Osteoblast (primary cell): ENCODE data around the gene EFNA2. TPM values are rescaled to one million over a fixed set of nuclear protein-coding genes. Genes with fewer than 3 reads are reported as not detected.

ENCODE experiments used
- DNase-seq: peaks from one replicate; pipeline ENCODE4 v3.0.0; 2011; ENCODE audit warnings: low spot score, mixed read lengths; ENCODE audit not compliant: insufficient read length; ENCODE audit errors: missing footprints
- H2AFZ ChIP-seq: 2 replicates; pipeline ENCODE4 v1.6.0; 2011; ENCODE audit warnings: mild to moderate bottlenecking, low read length
- H3K27ac ChIP-seq: 2 replicates; pipeline ENCODE4 v1.5.1; 2011; ENCODE audit warnings: mild to moderate bottlenecking, low read depth, low read length, moderate library complexity
- H3K27me3 ChIP-seq: 2 replicates; pipeline ENCODE4 v1.6.0; 2012; ENCODE audit warnings: mild to moderate bottlenecking, control low read depth, inconsistent platforms, low read length, moderate library complexity; ENCODE audit not compliant: insufficient read depth
- H3K36me3 ChIP-seq: 2 replicates; pipeline ENCODE4 v1.5.1; 2011; ENCODE audit warnings: mild to moderate bottlenecking, low read length, control low read depth, moderate library complexity; ENCODE audit not compliant: insufficient read depth
- H3K4me1 ChIP-seq: 2 replicates; pipeline ENCODE4 v1.5.1; 2011; ENCODE audit warnings: mild to moderate bottlenecking, low read length, control low read depth, moderate library complexity; ENCODE audit not compliant: insufficient read depth
- H3K4me2 ChIP-seq: 2 replicates; pipeline ENCODE4 v1.6.0; 2011; ENCODE audit warnings: mild to moderate bottlenecking, low read length; ENCODE audit not compliant: insufficient read depth
- H3K4me3 ChIP-seq: fragments of 200-600 bp; sonication (generic); 3 replicates; pipeline ENCODE4 v1.5.1; 2012; ENCODE audit warnings: mild to moderate bottlenecking, low read length, inconsistent platforms; ENCODE audit not compliant: insufficient read depth
- H3K79me2 ChIP-seq: 2 replicates; pipeline ENCODE4 v1.6.0; 2012; ENCODE audit warnings: mild to moderate bottlenecking, low read length, control low read depth, inconsistent platforms; ENCODE audit not compliant: insufficient read depth
- H3K9me3 ChIP-seq: 2 replicates; pipeline ENCODE4 v1.5.1; 2011; ENCODE audit warnings: low read depth, low read length, control low read depth
- H4K20me1 ChIP-seq: 2 replicates; pipeline ENCODE4 v1.6.0; 2012; ENCODE audit warnings: mild to moderate bottlenecking, low read length, control low read depth; ENCODE audit not compliant: insufficient read depth
- total RNA-seq: library from RNA; depleted of rRNA; stranded (reverse); fragments of >200 nt; gene quantifications from 2 replicates; pipeline ENCODE4 v1.2.3, GENCODE V29; 2012
- TF ChIP-seq, protein P1 (sequence below): IDR thresholded peaks from 2 replicates; pipeline ENCODE4 v1.5.1; 2011; ENCODE audit warnings: mild to moderate bottlenecking, low read depth, low read length, moderate library complexity; ENCODE audit errors: extremely low read depth

The EFNA2 gene
- total RNA-seq, 1 donor = not detected

DNA sequence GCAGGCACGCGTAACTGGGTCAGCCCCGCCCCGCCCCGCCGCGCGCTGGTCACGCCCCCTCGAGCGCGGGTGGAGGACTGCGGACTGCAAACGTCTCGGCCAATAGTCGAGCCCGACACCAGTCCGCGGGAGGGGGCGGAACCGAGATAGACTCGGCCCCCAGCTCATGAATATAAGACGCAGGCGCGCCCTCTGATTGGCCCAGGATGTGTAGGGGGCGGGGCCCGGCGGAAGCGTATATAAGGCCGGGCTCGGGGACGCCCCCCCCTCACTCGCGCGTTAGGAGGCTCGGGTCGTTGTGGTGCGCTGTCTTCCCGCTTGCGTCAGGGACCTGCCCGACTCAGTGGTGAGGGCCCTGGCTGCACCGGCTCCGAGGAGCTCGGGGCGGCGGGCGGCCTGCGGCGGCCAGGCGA is 16.6 kb upstream of the EFNA2 start, which contains the start of gene CIRBP:
Gene CIRBP (plus strand): TSS at position 268 of the 413 bp plus-strand sequence. CDS start 1,602 bp downstream, outside the sequence.
- TF ChIP-seq, protein P1, sequence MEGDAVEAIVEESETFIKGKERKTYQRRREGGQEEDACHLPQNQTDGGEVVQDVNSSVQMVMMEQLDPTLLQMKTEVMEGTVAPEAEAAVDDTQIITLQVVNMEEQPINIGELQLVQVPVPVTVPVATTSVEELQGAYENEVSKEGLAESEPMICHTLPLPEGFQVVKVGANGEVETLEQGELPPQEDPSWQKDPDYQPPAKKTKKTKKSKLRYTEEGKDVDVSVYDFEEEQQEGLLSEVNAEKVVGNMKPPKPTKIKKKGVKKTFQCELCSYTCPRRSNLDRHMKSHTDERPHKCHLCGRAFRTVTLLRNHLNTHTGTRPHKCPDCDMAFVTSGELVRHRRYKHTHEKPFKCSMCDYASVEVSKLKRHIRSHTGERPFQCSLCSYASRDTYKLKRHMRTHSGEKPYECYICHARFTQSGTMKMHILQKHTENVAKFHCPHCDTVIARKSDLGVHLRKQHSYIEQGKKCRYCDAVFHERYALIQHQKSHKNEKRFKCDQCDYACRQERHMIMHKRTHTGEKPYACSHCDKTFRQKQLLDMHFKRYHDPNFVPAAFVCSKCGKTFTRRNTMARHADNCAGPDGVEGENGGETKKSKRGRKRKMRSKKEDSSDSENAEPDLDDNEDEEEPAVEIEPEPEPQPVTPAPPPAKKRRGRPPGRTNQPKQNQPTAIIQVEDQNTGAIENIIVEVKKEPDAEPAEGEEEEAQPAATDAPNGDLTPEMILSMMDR = no peak
- H3K4me1 ChIP-seq = peaks cover 59% of the 10 kb centered on the region

DNA sequence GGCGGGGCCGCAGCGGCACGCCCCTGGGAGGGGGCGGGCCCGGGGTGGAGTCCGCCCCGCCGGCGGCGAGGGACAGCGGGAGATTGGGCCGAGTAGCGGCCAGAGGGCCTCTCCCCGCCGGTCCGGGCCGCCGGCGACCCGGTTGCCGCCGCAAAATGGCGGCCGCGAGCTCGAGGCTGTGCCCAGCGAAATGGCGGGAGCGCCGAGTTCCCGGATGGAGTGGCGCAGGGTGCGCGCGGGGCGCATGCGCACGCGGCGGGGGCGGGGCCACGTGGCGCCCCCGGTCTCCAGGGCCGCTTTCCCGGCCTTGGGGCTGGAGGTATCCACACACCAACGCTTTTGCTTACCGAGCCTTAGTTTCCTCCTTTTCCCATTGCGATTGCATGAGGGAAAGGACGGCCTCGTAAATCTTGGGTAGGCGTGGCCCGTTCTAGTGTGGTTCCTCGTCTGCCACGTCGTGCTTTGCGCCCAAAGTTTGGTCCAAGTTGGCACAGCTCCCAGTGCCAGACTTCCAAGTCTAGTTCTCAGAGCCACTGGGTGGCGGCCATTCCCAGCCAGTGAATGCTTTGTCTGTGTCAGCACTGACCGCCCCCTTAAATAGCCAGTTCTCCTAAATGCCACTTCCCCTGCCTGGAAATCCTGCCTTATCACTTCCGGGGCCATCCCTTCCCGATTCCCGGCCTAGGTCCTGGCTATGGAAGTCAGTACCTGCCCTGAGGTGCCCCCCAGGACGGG is 16.0 kb upstream of the EFNA2 start:
- Histone ChIP-seq H3K27me3 (no peaks in the 10 kb centered on the region), H2AFZ (no peak overlapping the region), H3K79me2 (peaks cover 52% of the 10 kb centered on the region), H3K4me3 (peak overlapping the region; percentile 75), H3K4me2 (peak overlapping the region; percentile 76), H4K20me1 (peaks cover 41% of the 10 kb centered on the region), H3K27ac (peak overlapping the region; percentile 94), H3K4me1 (peaks cover 64% of the 10 kb centered on the region), H3K36me3 (peaks cover 42% of the 10 kb centered on the region), H3K9me3 (no peaks in the 10 kb centered on the region)
- TF ChIP-seq, protein P1 = peak; percentile 27
- peak; percentile 99 for DNase-seq

More for the DNA sequence above, 16.6 kb upstream of the EFNA2 start, which contains the start of gene CIRBP:
- Histone ChIP-seq H3K4me3 (peak within 1 kb of the TSS; percentile 75), H3K27ac (peak within 1 kb of the TSS; percentile 94), H4K20me1 (peaks cover 36% of the 10 kb centered on the region), H3K27me3 (no peaks in the 10 kb centered on the region), H2AFZ (no peak within 1 kb of the TSS), H3K4me2 (peak within 1 kb of the TSS; percentile 76), H3K36me3 (peaks cover 37% of the 10 kb centered on the region), H3K9me3 (no peaks in the 10 kb centered on the region), H3K79me2 (peaks cover 48% of the 10 kb centered on the region)
- DNase-seq = peak; percentile 100

DNA sequence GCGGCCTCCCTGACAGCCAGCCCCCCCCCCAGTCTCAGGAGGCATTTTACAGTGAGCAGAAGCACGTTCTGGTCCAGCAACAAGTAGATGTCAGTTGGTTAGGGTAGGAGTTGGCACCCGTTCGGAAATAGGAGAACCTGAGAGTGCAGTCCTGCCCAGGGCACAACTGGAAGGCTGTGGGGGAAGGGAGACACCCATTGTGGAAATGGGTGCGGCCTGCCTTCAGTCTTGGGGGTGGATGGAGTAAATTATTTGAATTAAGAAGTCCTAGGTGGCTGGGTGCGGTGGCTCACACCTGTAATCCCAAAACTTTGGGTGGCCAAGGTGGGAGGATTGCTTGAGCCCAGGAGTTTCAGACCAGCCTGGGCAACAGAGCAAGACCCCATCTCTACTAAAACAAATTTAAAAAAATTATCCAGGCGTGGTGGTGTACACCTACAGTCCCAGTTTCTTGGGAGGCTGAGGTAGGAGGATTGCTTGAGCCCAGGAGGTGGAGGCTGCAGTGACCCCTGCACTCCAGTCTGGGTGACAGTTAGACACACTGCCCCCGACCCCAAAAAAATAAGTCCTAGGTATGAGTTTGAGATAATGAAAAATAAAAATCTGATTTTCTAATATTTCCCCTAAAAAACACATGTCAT is 15.3 kb upstream of the EFNA2 start:
- DNase-seq = no peak
- Histone ChIP-seq H3K4me1 (peaks cover 58% of the 10 kb centered on the region), H3K27me3 (no peaks in the 10 kb centered on the region), H3K79me2 (peaks cover 54% of the 10 kb centered on the region), H2AFZ (no peak overlapping the region), H4K20me1 (peaks cover 44% of the 10 kb centered on the region), H3K9me3 (no peaks in the 10 kb centered on the region), H3K27ac (peak overlapping the region; percentile 94), H3K4me2 (peak overlapping the region; percentile 76), H3K4me3 (peak overlapping the region; percentile 75), H3K36me3 (peaks cover 45% of the 10 kb centered on the region)
- TF ChIP-seq, protein P1 = no peak

DNA sequence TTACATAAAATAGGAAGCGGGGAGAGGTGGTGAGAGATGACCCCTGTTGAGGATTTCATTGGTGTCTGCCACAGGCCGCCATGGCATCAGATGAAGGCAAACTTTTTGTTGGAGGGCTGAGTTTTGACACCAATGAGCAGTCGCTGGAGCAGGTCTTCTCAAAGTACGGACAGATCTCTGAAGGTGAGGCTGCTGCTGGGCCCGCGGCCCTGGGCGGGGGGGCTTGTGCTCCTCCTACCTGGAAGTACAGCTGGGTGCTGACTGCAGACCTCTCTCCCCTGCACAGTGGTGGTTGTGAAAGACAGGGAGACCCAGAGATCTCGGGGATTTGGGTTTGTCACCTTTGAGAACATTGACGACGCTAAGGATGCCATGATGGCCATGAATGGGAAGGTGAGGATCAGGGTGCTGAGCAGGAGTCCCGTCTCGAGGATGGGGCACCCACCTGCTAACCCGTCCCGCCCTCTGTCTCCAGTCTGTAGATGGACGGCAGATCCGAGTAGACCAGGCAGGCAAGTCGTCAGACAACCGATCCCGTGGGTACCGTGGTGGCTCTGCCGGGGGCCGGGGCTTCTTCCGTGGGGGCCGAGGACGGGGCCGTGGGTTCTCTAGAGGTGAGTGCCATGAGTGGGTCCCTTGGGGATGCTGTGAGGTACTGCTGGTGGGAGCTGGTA is 14.7 kb upstream of the EFNA2 start:
- Histone ChIP-seq H2AFZ (no peak overlapping the region), H3K4me3 (peak overlapping the region; percentile 75), H3K9me3 (no peaks in the 10 kb centered on the region), H3K36me3 (peaks cover 45% of the 10 kb centered on the region), H3K27ac (peak overlapping the region; percentile 94), H3K79me2 (peaks cover 56% of the 10 kb centered on the region), H4K20me1 (peaks cover 44% of the 10 kb centered on the region), H3K4me1 (peaks cover 56% of the 10 kb centered on the region), H3K4me2 (peak overlapping the region; percentile 76), H3K27me3 (no peaks in the 10 kb centered on the region)
- DNase-seq = no peak
- TF ChIP-seq, protein P1 = no peak
